ENCODE measurements around the gene TMEM131. TPM values are rescaled to one million over a fixed set of nuclear protein-coding genes. Genes with fewer than 3 reads are reported as not detected.
A peak's percentile ranks its signal among the peaks of the same experiment; 100 is the strongest.

The TMEM131 gene
- total RNA-seq, 5 donors from 2014 or later (not counting 1 experiment from before 2014, with no cell fraction given) = 39.3 to 43.9 (median 41.1) TPM

GRCh38 chr2:97726261-97727064 is 269.3 kb downstream of the TMEM131 start:
- no peaks in the 10 kb centered on the region for H3K9me3 Mint-ChIP-seq
- no peak for DNase-seq
- Histone ChIP-seq H3K4me1 (ENCODE audit: control insufficient read depth in 1 of 2, extremely low read depth in 1 of 2, insufficient read depth in 2 of 2, low read length in 2 of 2) (peaks cover 0 to 86% of the 10 kb centered on the region in 2 experiments), H3K27ac (ENCODE audit: low read length) (peak overlapping the region; percentile 17), H3K27me3 (replicated peaks in 1 of 2; ENCODE audit: control insufficient read depth in 2 of 2, extremely low read depth in 1 of 2, insufficient read depth in 2 of 2, low read length in 1 of 2) (no peaks in the 10 kb centered on the region), H3K36me3 (ENCODE audit: control insufficient read depth in 2 of 2, extremely low read depth in 1 of 2, insufficient read depth in 1 of 2, low read length in 1 of 2) (peaks cover 28 to 90% of the 10 kb centered on the region in 2 donors), H3K4me3 (ENCODE audit: control insufficient read depth in 1 of 2, extremely low read depth in 1 of 2, low read length in 1 of 2) (no peak overlapping the region), H3K9me3 (no peaks in the 10 kb centered on the region)
- peaks cover 58 to 83% (median 77%) of the 10 kb centered on the region in 3 donors for H3K4me1 Mint-ChIP-seq
- POLR2A ChIA-PET = no interaction called here
- peaks cover 73% of the 10 kb centered on the region for H3K36me3 Mint-ChIP-seq
- H3K27me3 Mint-ChIP-seq = no peaks in the 10 kb centered on the region
- H3K27ac Mint-ChIP-seq = peak overlapping the region; percentile 73 to 89
- WGBS (ENCODE audit: insufficient coverage) = 85% methylated on average over 4 of the region's 4 CpGs
- no peak overlapping the region for H3K4me3 Mint-ChIP-seq
- CTCF ChIA-PET = no interaction called here
- ATAC-seq (replicated peaks in 1 of 4) = no peak

GRCh38 chr2:97724946-97725688 is 270.6 kb downstream of the TMEM131 start:
- Histone ChIP-seq H3K4me3 (ENCODE audit: control insufficient read depth in 1 of 2, extremely low read depth in 1 of 2, low read length in 1 of 2) (no peak overlapping the region), H3K9me3 (no peaks in the 10 kb centered on the region), H3K4me1 (ENCODE audit: control insufficient read depth in 1 of 2, extremely low read depth in 1 of 2, insufficient read depth in 2 of 2, low read length in 2 of 2) (peaks cover 6 to 85% of the 10 kb centered on the region in 2 experiments), H3K36me3 (ENCODE audit: control insufficient read depth in 2 of 2, extremely low read depth in 1 of 2, insufficient read depth in 1 of 2, low read length in 1 of 2) (peaks cover 27 to 86% of the 10 kb centered on the region in 2 donors), H3K27me3 (replicated peaks in 1 of 2; ENCODE audit: control insufficient read depth in 2 of 2, extremely low read depth in 1 of 2, insufficient read depth in 2 of 2, low read length in 1 of 2) (no peaks in the 10 kb centered on the region), H3K27ac (ENCODE audit: low read length) (no peak overlapping the region)
- peaks cover 63 to 83% (median 81%) of the 10 kb centered on the region in 3 donors for H3K4me1 Mint-ChIP-seq
- no peaks in the 10 kb centered on the region for H3K27me3 Mint-ChIP-seq
- peaks cover 73% of the 10 kb centered on the region for H3K36me3 Mint-ChIP-seq
- peak overlapping the region; percentile 74 to 79 for H3K27ac Mint-ChIP-seq
- ATAC-seq (replicated peaks in 1 of 4) (no peak), DNase-seq (no peak)
- ChIA-PET CTCF (interaction anchor here in 1 of 2 donors (0.7 to 0.8 kb wide), 2 partner anchors 15 to 27 kb away, joined by 3 to 5 read pairs; no protein-coding TSS in a partner anchor), POLR2A (no interaction called here)
- H3K9me3 Mint-ChIP-seq = no peaks in the 10 kb centered on the region
- WGBS (ENCODE audit: insufficient coverage) = 94% methylated on average over 21 of the region's 31 CpGs
- H3K4me3 Mint-ChIP-seq = peak overlapping the region in 1 of 3 donors; percentile 37

GRCh38 chr2:97724501-97724900 is 271.2 kb downstream of the TMEM131 start:
- no peak overlapping the region for H3K4me3 Mint-ChIP-seq
- ATAC-seq (replicated peaks in 1 of 4) (no peak), DNase-seq (no peak)
- peaks cover 69 to 87% (median 87%) of the 10 kb centered on the region in 3 donors for H3K4me1 Mint-ChIP-seq
- no peaks in the 10 kb centered on the region for H3K27me3 Mint-ChIP-seq
- H3K9me3 Mint-ChIP-seq = no peaks in the 10 kb centered on the region
- Histone ChIP-seq H3K27me3 (replicated peaks in 1 of 2; ENCODE audit: control insufficient read depth in 2 of 2, extremely low read depth in 1 of 2, insufficient read depth in 2 of 2, low read length in 1 of 2) (no peaks in the 10 kb centered on the region), H3K36me3 (ENCODE audit: control insufficient read depth in 2 of 2, extremely low read depth in 1 of 2, insufficient read depth in 1 of 2, low read length in 1 of 2) (peaks cover 27 to 86% of the 10 kb centered on the region in 2 donors), H3K9me3 (no peaks in the 10 kb centered on the region), H3K27ac (ENCODE audit: low read length) (no peak overlapping the region), H3K4me3 (ENCODE audit: control insufficient read depth in 1 of 2, extremely low read depth in 1 of 2, low read length in 1 of 2) (no peak overlapping the region), H3K4me1 (ENCODE audit: control insufficient read depth in 1 of 2, extremely low read depth in 1 of 2, insufficient read depth in 2 of 2, low read length in 2 of 2) (peaks cover 9 to 91% of the 10 kb centered on the region in 2 experiments)
- peaks cover 70% of the 10 kb centered on the region for H3K36me3 Mint-ChIP-seq
- ChIA-PET POLR2A (no interaction called here), CTCF (interaction anchor here in 1 of 2 donors (0.7 to 0.8 kb wide), 2 partner anchors 16 to 27 kb away, joined by 3 to 5 read pairs; no protein-coding TSS in a partner anchor)
- WGBS (ENCODE audit: insufficient coverage) = 93% methylated on average over 14 of the region's 17 CpGs
- peak overlapping the region in 1 of 2 donors; percentile 11 for H3K27ac Mint-ChIP-seq

GRCh38 chr2:97724073-97724410 is 271.7 kb downstream of the TMEM131 start:
- WGBS (ENCODE audit: insufficient coverage) = 97% methylated on average over 41 of the region's 41 CpGs
- Mint-ChIP-seq H3K27me3 (no peaks in the 10 kb centered on the region), H3K27ac (peak overlapping the region in 1 of 2 donors; percentile 11), H3K4me1 (peaks cover 73 to 88% (median 88%) of the 10 kb centered on the region in 3 donors), H3K4me3 (peak overlapping the region in 1 of 3 donors; percentile 50), H3K9me3 (no peaks in the 10 kb centered on the region), H3K36me3 (peaks cover 66% of the 10 kb centered on the region)
- H3K27me3 ChIP-seq (replicated peaks in 1 of 2; ENCODE audit: control insufficient read depth in 2 of 2, extremely low read depth in 1 of 2, insufficient read depth in 2 of 2, low read length in 1 of 2) = no peaks in the 10 kb centered on the region
- ChIA-PET CTCF (no interaction called here), POLR2A (no interaction called here)
- DNase-seq (no peak), ATAC-seq (replicated peaks in 1 of 4) (no peak)
- no peak overlapping the region for H3K27ac ChIP-seq (ENCODE audit: low read length)
- H3K4me3 ChIP-seq (ENCODE audit: control insufficient read depth in 1 of 2, extremely low read depth in 1 of 2, low read length in 1 of 2) = no peak overlapping the region
- H3K4me1 ChIP-seq (ENCODE audit: control insufficient read depth in 1 of 2, extremely low read depth in 1 of 2, insufficient read depth in 2 of 2, low read length in 2 of 2) = peaks cover 13 to 96% of the 10 kb centered on the region in 2 experiments
- no peaks in the 10 kb centered on the region for H3K9me3 ChIP-seq
- H3K36me3 ChIP-seq (ENCODE audit: control insufficient read depth in 2 of 2, extremely low read depth in 1 of 2, insufficient read depth in 1 of 2, low read length in 1 of 2) = peaks cover 24 to 81% of the 10 kb centered on the region in 2 donors

- peaks cover 18 to 97% of the 10 kb centered on the region in 2 experiments for H3K4me1 ChIP-seq (ENCODE audit: control insufficient read depth in 1 of 2, extremely low read depth in 1 of 2, insufficient read depth in 2 of 2, low read length in 2 of 2)
- WGBS (ENCODE audit: insufficient coverage) = 96% methylated on average over 26 of the region's 37 CpGs
- H3K27ac ChIP-seq (ENCODE audit: low read length) = peak overlapping the region; percentile 18
- peaks cover 22 to 76% of the 10 kb centered on the region in 2 donors for H3K36me3 ChIP-seq (ENCODE audit: control insufficient read depth in 2 of 2, extremely low read depth in 1 of 2, insufficient read depth in 1 of 2, low read length in 1 of 2)
- ATAC-seq (replicated peaks in 1 of 4) (no peak), DNase-seq (no peak)
- ChIA-PET POLR2A (no interaction called here), CTCF (no interaction called here)
- H3K27me3 ChIP-seq (replicated peaks in 1 of 2; ENCODE audit: control insufficient read depth in 2 of 2, extremely low read depth in 1 of 2, insufficient read depth in 2 of 2, low read length in 1 of 2) = no peaks in the 10 kb centered on the region
- Mint-ChIP-seq H3K27me3 (no peaks in the 10 kb centered on the region), H3K4me3 (peak overlapping the region in 1 of 3 donors; percentile 50), H3K9me3 (no peaks in the 10 kb centered on the region), H3K27ac (peak overlapping the region; percentile 5 to 70), H3K36me3 (peaks cover 60% of the 10 kb centered on the region), H3K4me1 (peaks cover 79 to 89% (median 88%) of the 10 kb centered on the region in 3 donors)
- no peaks in the 10 kb centered on the region for H3K9me3 ChIP-seq
- H3K4me3 ChIP-seq (ENCODE audit: control insufficient read depth in 1 of 2, extremely low read depth in 1 of 2, low read length in 1 of 2) = no peak overlapping the region
Measured at GRCh38 chr2:97723156-97724072, 272.3 kb downstream of the TMEM131 start.

GRCh38 chr2:97722227-97722626 is 273.5 kb downstream of the TMEM131 start:
- ATAC-seq (replicated peaks in 1 of 4) = no peak
- Histone ChIP-seq H3K9me3 (no peaks in the 10 kb centered on the region), H3K27me3 (replicated peaks in 1 of 2; ENCODE audit: control insufficient read depth in 2 of 2, extremely low read depth in 1 of 2, insufficient read depth in 2 of 2, low read length in 1 of 2) (no peaks in the 10 kb centered on the region), H3K36me3 (ENCODE audit: control insufficient read depth in 2 of 2, extremely low read depth in 1 of 2, insufficient read depth in 1 of 2, low read length in 1 of 2) (peaks cover 21 to 64% of the 10 kb centered on the region in 2 donors), H3K27ac (ENCODE audit: low read length) (peak overlapping the region; percentile 18), H3K4me3 (ENCODE audit: control insufficient read depth in 1 of 2, extremely low read depth in 1 of 2, low read length in 1 of 2) (no peak overlapping the region), H3K4me1 (ENCODE audit: control insufficient read depth in 1 of 2, extremely low read depth in 1 of 2, insufficient read depth in 2 of 2, low read length in 2 of 2) (peaks cover 29 to 98% of the 10 kb centered on the region in 2 experiments)
- no peak for DNase-seq
- 92% methylated on average over 2 of the region's 6 CpGs for WGBS (ENCODE audit: insufficient coverage)
- Mint-ChIP-seq H3K27ac (peak overlapping the region; percentile 70 to 100), H3K4me3 (peak overlapping the region in 1 of 3 donors; percentile 50), H3K4me1 (peaks cover 80 to 89% (median 88%) of the 10 kb centered on the region in 3 donors), H3K9me3 (no peaks in the 10 kb centered on the region), H3K36me3 (peaks cover 48% of the 10 kb centered on the region), H3K27me3 (no peaks in the 10 kb centered on the region)
- POLR2A ChIA-PET = no interaction called here
- CTCF ChIA-PET = no interaction called here
